ENCODE results near the gene ZG16. TPM values are rescaled to one million over a fixed set of nuclear protein-coding genes. Genes with fewer than 3 reads are reported as not detected.

Gene ZG16
- total and polyA plus RNA-seq, 2 experiments from 2014 or later: not detected

- no peak for TF ChIP-seq CTCF (IDR thresholded peaks at IDR 0.05; ENCODE audit: low read depth, low read length)
- Histone ChIP-seq H3K27me3 (no peaks in the 10 kb centered on the region), H3K4me3 (no peak overlapping the region), H3K4me1 (ENCODE audit: low read depth) (no peaks in the 10 kb centered on the region), H3K27ac (no peak overlapping the region), H3K9me3 (ENCODE audit: low read depth) (no peaks in the 10 kb centered on the region), H3K36me3 (no peaks in the 10 kb centered on the region)
- DNase-seq (ENCODE audit: low read depth in 1 of 2, low spot score in 1 of 2): no peak
These were observed 52.7 kb downstream of the ZG16 start for GRCh38 chr16:29830774-29831173.

GRCh38 chr16:29831490-29831889 lies 53.4 kb downstream of the ZG16 start:
- TF ChIP-seq CTCF (IDR thresholded peaks at IDR 0.05; ENCODE audit: low read depth, low read length): no peak
- Histone ChIP-seq H3K36me3 (no peaks in the 10 kb centered on the region), H3K4me1 (ENCODE audit: low read depth) (no peaks in the 10 kb centered on the region), H3K9me3 (ENCODE audit: low read depth) (no peaks in the 10 kb centered on the region), H3K27me3 (no peaks in the 10 kb centered on the region), H3K27ac (no peak overlapping the region), H3K4me3 (no peak overlapping the region)
- no peak for DNase-seq (ENCODE audit: low read depth in 1 of 2, low spot score in 1 of 2)

Other genes starting within 250 kb of the ZG16 start
- gene SPN, start 115.0 kb upstream of the ZG16 start, total RNA-seq: 0.60 and 1.5 TPM in 2 replicates
- 0.85 and 1.1 TPM in 2 replicates for gene SPN, start 115.0 kb upstream of the ZG16 start, polyA plus RNA-seq
- 223 and 268 TPM in 2 replicates for gene QPRT, start 99.1 kb upstream of the ZG16 start, total RNA-seq
- 213 and 266 TPM in 2 replicates for gene QPRT, start 99.1 kb upstream of the ZG16 start, polyA plus RNA-seq
- not detected in 2 replicates for gene C16orf54, start 32.3 kb upstream of the ZG16 start, total RNA-seq
- not detected in 2 replicates for gene C16orf54, start 32.3 kb upstream of the ZG16 start, polyA plus RNA-seq
- 57.5 and 121 TPM in 2 replicates for gene KIF22, start 12.5 kb downstream of the ZG16 start, total RNA-seq
- gene KIF22, start 12.5 kb downstream of the ZG16 start, polyA plus RNA-seq: 59.5 and 103 TPM in 2 replicates
- gene MAZ, start 28.3 kb downstream of the ZG16 start, total RNA-seq: 310 and 370 TPM in 2 replicates
- gene MAZ, start 28.3 kb downstream of the ZG16 start, polyA plus RNA-seq: 186 and 257 TPM in 2 replicates
- 17.9 and 19.7 TPM in 2 replicates for gene PRRT2, start 33.9 kb downstream of the ZG16 start, total RNA-seq
- 19.3 and 19.8 TPM in 2 replicates for gene PRRT2, start 33.9 kb downstream of the ZG16 start, polyA plus RNA-seq
- gene PAGR1, start 37.9 kb downstream of the ZG16 start, total RNA-seq: 113 and 120 TPM in 2 replicates
- gene PAGR1, start 37.9 kb downstream of the ZG16 start, polyA plus RNA-seq: 106 and 113 TPM in 2 replicates
- gene MVP, start 42.2 kb downstream of the ZG16 start, total RNA-seq: 8.9 and 25.0 TPM in 2 replicates
- gene MVP, start 42.2 kb downstream of the ZG16 start, polyA plus RNA-seq: 9.3 and 21.2 TPM in 2 replicates
- gene CDIPT, start 85.0 kb downstream of the ZG16 start, total RNA-seq: 138 and 139 TPM in 2 replicates
- gene CDIPT, start 85.0 kb downstream of the ZG16 start, polyA plus RNA-seq: 144 TPM in 2 replicates
- 13.9 and 21.1 TPM in 2 replicates for gene SEZ6L2, start 121.3 kb downstream of the ZG16 start, total RNA-seq
- 5.8 and 10.3 TPM in 2 replicates for gene SEZ6L2, start 121.3 kb downstream of the ZG16 start, polyA plus RNA-seq
- gene ASPHD1, start 122.2 kb downstream of the ZG16 start, total RNA-seq: 1.8 and 3.9 TPM in 2 replicates
- gene ASPHD1, start 122.2 kb downstream of the ZG16 start, polyA plus RNA-seq: 1.8 and 2.3 TPM in 2 replicates
- 17.6 and 22.1 TPM in 2 replicates for gene KCTD13, start 148.0 kb downstream of the ZG16 start, total RNA-seq
- 22.3 and 23.3 TPM in 2 replicates for gene KCTD13, start 148.0 kb downstream of the ZG16 start, polyA plus RNA-seq
- gene TMEM219, start 183.8 kb downstream of the ZG16 start, total RNA-seq: 73.7 and 110 TPM in 2 replicates
- gene TMEM219, start 183.8 kb downstream of the ZG16 start, polyA plus RNA-seq: 109 and 156 TPM in 2 replicates
- gene TAOK2, start 195.6 kb downstream of the ZG16 start, total RNA-seq: 69.4 and 70.9 TPM in 2 replicates
- 25.8 and 36.2 TPM in 2 replicates for gene TAOK2, start 195.6 kb downstream of the ZG16 start, polyA plus RNA-seq
- gene HIRIP3, start 217.4 kb downstream of the ZG16 start, total RNA-seq: 22.2 and 25.6 TPM in 2 replicates
- 26.7 and 32.5 TPM in 2 replicates for gene HIRIP3, start 217.4 kb downstream of the ZG16 start, polyA plus RNA-seq
- gene INO80E, start 218.0 kb downstream of the ZG16 start, total RNA-seq: 83.7 and 167 TPM in 2 replicates
- gene INO80E, start 218.0 kb downstream of the ZG16 start, polyA plus RNA-seq: 17.1 and 19.0 TPM in 2 replicates
- 1.6 and 7.2 TPM in 2 replicates for gene DOC2A, start 232.8 kb downstream of the ZG16 start, total RNA-seq
- 3.3 and 6.9 TPM in 2 replicates for gene DOC2A, start 232.8 kb downstream of the ZG16 start, polyA plus RNA-seq
- not detected in 2 replicates for gene C16orf92, start 244.9 kb downstream of the ZG16 start, total RNA-seq
- not detected in 2 replicates for gene C16orf92, start 244.9 kb downstream of the ZG16 start, polyA plus RNA-seq